Activated CD8-positive, alpha-beta memory T cell treated with anti-CD3 and anti-CD28 coated beads, Interleukin-2, amount 10 ng/mL, durations not matched to agents 7 days and 5 days (primary cell): Measurements from ENCODE around the gene MTX1. TPM values are rescaled to one million over a fixed set of nuclear protein-coding genes. Genes with fewer than 3 reads are reported as not detected.

Experiments
- ATAC-seq: fragments of 150-1000 bp; cut with Tn5 transposase; one replicate; pipeline ENCODE4 v1.10.0; 2021; ENCODE audit warnings: moderate library complexity
- CTCF ChIA-PET: fragments of 350-600 bp; sonication (Branson Sonifier 250); formaldehyde crosslinking; loops from one replicate; lab custom pipeline; 2021; ENCODE audit warnings: antibody characterized with exemption; lab: Charles Lee
- DNase-seq: peaks from one replicate; pipeline ENCODE4 v3.0.0-alpha.2; 2020
- H3K27ac Mint-ChIP-seq: one replicate; pipeline ENCODE4 v1.8.0; 2021; ENCODE audit warnings: mild to moderate bottlenecking, mixed read lengths
- H3K27me3 Mint-ChIP-seq: one replicate; pipeline ENCODE4 v1.8.0; 2021; ENCODE audit warnings: mixed read lengths
- H3K36me3 Mint-ChIP-seq: one replicate; pipeline ENCODE4 v1.8.0; 2021; ENCODE audit warnings: mild to moderate bottlenecking, mixed read lengths
- H3K4me1 Mint-ChIP-seq: one replicate; pipeline ENCODE4 v1.8.0; 2021; ENCODE audit warnings: mixed read lengths
- H3K4me3 Mint-ChIP-seq: one replicate; pipeline ENCODE4 v1.8.0; 2021; ENCODE audit warnings: mild to moderate bottlenecking, moderate library complexity, mixed read lengths
- H3K9me3 Mint-ChIP-seq: one replicate; pipeline ENCODE4 v1.8.0; 2022; ENCODE audit warnings: low read depth, mixed read lengths
- total RNA-seq, 2 experiments: library from RNA; stranded (reverse); gene quantifications; one replicate each; pipeline ENCODE4 v1.2.3, GENCODE V29; 2021

The MTX1 gene
- total RNA-seq, 2 experiments from 2014 or later: 39.0 to 48.6 TPM

DNA sequence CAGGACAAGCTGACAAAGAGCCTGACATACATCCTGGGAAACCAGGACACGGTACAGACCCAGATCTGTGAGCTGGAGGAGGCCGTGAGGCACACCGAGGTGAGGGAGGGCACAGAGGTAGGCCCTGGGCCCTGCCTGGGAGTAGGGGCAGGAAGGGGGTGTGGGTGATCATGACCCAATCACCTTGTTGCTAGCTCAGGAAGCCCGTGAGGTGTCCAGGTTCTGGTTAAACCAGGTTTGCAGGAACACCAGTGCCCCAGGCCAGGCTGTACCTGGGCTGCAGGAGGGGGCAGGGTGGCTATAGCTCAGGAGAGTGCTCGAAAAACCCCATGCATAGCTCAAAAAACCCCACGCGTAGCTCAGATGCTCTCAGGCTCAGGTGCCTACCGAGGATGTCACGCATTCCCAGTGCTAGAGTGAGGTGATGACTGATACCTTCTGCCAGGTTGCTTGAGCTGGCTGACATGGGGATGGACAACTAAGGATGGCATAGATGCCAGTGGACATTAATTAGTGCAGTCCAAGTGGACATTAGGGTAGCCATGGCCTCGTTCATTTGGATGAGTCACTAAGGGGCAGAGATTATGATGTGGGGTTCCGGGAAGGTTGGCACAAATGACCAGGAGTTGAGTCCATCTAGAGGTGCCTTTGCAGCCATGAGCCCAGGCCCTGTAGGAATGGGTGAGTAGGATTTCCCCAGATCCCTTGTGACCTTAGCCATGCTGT, 31.1 kb upstream of the MTX1 start:
- ATAC-seq: no peak
- DNase-seq: peak; percentile 40
- Mint-ChIP-seq H3K27ac (peak overlapping the region; percentile 41), H3K36me3 (peaks cover 16% of the 10 kb centered on the region), H3K4me1 (peaks cover 40% of the 10 kb centered on the region), H3K9me3 (no peaks in the 10 kb centered on the region), H3K27me3 (no peaks in the 10 kb centered on the region), H3K4me3 (no peak overlapping the region)
- CTCF ChIA-PET: interaction anchor here (0.7 to 2.3 kb wide), 16 partner anchors 8 to 415 kb away, joined by 3 to 27 read pairs (median 3); partner anchors contain the start of gene FDPS

DNA sequence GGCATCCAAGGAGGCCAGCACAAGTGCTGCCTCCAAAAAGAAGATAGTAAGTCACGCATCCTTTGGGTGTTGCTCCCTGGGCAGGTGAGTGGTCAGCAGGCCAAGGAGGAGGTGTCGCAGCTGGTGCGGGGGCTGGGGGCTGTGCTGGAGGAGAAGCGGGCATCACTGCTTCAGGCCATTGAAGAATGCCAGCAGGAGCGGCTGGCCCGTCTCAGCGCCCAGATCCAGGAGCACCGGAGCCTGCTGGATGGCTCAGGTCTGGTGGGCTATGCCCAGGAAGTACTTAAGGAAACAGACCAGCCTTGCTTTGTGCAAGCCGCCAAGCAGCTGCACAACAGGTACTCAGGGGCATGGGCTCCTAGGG, 30.6 kb upstream of the MTX1 start:
- Mint-ChIP-seq H3K27ac (no peak overlapping the region), H3K27me3 (no peaks in the 10 kb centered on the region), H3K4me3 (no peak overlapping the region), H3K9me3 (no peaks in the 10 kb centered on the region), H3K4me1 (peaks cover 38% of the 10 kb centered on the region), H3K36me3 (peaks cover 16% of the 10 kb centered on the region)
- peak; percentile 38 for DNase-seq
- no peak for ATAC-seq
- CTCF ChIA-PET: interaction anchor here (0.8 to 2.3 kb wide), 12 partner anchors 9 to 415 kb away, joined by 3 to 27 read pairs (median 3); partner anchors contain the start of gene FDPS

DNA sequence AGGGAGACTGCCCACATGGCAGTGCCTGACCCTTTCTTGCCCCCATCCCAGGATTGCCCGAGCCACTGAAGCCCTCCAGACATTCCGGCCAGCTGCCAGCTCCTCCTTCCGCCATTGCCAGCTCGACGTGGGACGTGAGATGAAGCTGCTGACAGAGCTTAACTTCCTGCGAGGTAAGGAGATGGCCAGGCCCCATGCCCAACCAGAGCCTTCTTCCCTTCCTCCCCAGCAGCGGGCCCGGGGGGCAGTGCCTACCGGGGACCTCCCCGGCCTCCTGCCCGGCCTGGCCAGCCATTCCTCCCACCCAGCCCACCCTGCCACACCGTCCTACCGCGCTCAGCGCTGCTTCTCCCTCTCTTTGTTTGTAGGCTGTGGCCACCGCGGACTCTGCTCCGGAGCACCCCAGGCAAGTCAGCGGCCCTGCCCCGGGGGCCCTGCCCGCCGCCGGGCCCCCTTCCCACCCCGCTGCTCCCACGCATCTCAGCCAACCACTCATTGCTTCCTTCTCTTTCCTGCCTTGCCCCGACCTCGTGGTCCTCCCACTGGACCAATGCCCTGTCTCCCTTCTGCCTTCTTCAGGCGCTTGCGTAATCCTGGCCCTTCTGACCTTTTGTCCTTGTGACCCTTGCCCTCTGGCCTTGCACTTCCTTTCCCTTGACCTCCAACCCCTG, 29.9 kb upstream of the MTX1 start:
- Mint-ChIP-seq H3K27ac (no peak overlapping the region), H3K9me3 (no peaks in the 10 kb centered on the region), H3K36me3 (peaks cover 18% of the 10 kb centered on the region), H3K4me1 (peaks cover 33% of the 10 kb centered on the region), H3K27me3 (no peaks in the 10 kb centered on the region), H3K4me3 (no peak overlapping the region)
- no peak for DNase-seq
- ATAC-seq: no peak
- CTCF ChIA-PET: interaction anchor here (0.8 to 2.3 kb wide), 5 partner anchors 11 to 71 kb away, joined by 3 to 27 read pairs (median 3); no protein-coding TSS in a partner anchor

DNA sequence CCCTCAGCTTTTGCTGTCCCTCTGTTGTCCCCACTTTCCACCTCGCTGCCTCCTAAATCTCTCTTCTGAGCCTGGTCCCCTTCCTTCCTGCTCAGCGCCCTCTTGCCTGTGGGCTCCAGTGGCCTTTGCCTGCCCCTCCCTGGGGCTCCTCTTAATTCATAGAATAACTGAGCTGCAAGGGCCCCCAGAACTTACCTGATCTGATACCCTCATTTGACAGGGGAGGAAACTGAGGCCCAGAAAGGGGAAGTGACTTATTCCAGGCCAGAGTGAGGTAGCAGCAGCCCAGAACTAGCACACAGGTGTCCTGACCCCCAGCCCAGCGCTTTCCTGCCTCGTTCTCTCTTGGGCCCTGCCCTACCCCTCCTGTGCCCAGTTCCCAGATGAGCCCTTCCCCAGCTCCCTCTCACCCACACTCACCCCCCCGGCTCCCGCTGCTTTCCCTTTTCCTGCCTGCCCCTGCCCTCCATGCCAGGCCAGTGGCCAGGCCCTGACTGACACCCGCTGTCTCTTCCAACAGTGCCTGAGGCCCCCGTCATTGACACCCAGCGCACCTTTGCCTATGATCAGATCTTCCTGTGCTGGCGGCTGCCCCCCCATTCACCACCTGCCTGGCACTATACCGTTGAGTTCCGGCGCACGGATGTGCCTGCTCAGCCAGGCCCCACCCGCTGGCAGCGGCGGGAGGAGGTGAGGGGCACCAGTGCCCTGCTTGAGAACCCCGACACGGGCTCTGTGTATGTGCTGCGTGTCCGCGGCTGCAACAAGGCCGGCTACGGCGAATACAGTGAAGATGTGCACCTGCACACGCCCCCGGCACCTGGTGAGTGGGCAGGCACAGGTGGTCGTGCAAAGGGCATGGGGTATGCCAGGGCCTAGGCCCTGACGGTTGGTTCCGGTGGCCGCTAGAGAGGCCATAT, 29.1 kb upstream of the MTX1 start:
- CTCF ChIA-PET: interaction anchor here (2.2 to 2.4 kb wide), 2 partner anchors 12 to 14 kb away, joined by 8 to 13 read pairs; no protein-coding TSS in a partner anchor
- Mint-ChIP-seq H3K27ac (no peak overlapping the region), H3K36me3 (peaks cover 18% of the 10 kb centered on the region), H3K9me3 (no peaks in the 10 kb centered on the region), H3K4me1 (peaks cover 30% of the 10 kb centered on the region), H3K4me3 (no peak overlapping the region), H3K27me3 (no peaks in the 10 kb centered on the region)
- ATAC-seq (no peak), DNase-seq (no peak)

DNA sequence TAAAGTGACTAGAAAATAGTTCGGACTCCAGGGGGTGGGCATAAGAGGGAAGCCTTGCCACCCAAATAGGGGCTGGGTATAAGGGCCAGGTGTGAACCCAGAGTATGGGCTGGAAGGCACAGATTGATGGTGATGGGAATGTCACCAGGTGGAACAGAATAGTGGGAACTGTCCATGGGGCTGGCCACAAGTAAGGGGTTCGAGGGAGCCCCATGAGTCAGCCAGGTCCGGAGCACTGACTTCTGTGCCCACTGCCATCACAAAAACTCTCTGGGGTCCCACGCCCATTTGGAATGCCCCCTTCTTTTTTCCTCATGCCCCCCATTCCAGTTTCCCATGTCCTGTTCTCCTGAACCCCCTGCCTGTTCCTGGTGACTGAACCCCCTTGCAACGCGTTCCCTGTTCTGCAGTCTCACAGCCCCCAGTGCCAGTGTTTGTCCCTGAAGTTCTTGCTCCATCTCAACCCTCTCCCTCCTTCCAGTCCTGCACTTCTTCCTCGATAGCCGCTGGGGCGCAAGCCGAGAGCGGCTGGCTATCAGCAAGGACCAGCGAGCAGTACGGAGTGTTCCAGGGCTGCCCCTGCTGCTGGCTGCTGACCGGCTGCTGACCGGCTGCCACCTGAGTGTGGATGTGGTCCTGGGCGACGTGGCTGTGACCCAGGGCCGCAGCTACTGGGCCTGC, 27.0 kb upstream of the MTX1 start:
- no peaks in the 10 kb centered on the region for H3K27me3 Mint-ChIP-seq
- DNase-seq (no peak), ATAC-seq (no peak)
- no peaks in the 10 kb centered on the region for H3K9me3 Mint-ChIP-seq
- peaks cover 18% of the 10 kb centered on the region for H3K36me3 Mint-ChIP-seq
- no peak overlapping the region for H3K4me3 Mint-ChIP-seq
- no peak overlapping the region for H3K27ac Mint-ChIP-seq
- CTCF ChIA-PET: interaction anchor here (1.1 to 2.4 kb wide), 2 partner anchors 12 to 26 kb away, joined by 3 to 13 read pairs; partner anchors contain the start of gene THBS3
- H3K4me1 Mint-ChIP-seq: peaks cover 15% of the 10 kb centered on the region

DNA sequence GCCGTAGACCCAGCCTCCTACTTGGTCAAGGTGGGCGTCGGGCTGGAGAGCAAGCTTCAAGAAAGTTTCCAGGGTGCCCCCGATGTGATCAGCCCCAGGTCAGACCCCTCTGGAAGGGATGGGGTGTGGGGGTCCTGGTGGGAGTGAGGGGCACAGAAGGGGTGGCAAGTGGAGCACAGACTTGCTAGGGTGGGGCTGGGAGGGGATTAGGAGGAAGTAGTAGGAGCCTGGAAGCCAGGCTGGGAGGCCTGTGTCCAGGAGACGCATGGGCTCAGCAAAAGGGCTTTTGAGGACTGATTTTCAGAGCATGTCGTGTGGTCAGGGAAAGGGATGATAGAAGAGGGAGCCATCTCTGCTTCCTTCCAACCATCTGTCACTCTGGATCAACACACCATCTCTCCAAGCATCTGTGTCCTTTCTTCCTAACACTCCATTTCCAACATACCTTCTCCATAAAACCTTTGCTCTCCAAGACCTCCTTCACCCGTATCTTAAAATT, 26.4 kb upstream of the MTX1 start:
- no peaks in the 10 kb centered on the region for H3K27me3 Mint-ChIP-seq
- H3K4me1 Mint-ChIP-seq: peaks cover 10% of the 10 kb centered on the region
- no peaks in the 10 kb centered on the region for H3K9me3 Mint-ChIP-seq
- no peak overlapping the region for H3K27ac Mint-ChIP-seq
- CTCF ChIA-PET: no interaction called here
- H3K4me3 Mint-ChIP-seq: no peak overlapping the region
- peaks cover 18% of the 10 kb centered on the region for H3K36me3 Mint-ChIP-seq
- DNase-seq (no peak), ATAC-seq (no peak)

DNA sequence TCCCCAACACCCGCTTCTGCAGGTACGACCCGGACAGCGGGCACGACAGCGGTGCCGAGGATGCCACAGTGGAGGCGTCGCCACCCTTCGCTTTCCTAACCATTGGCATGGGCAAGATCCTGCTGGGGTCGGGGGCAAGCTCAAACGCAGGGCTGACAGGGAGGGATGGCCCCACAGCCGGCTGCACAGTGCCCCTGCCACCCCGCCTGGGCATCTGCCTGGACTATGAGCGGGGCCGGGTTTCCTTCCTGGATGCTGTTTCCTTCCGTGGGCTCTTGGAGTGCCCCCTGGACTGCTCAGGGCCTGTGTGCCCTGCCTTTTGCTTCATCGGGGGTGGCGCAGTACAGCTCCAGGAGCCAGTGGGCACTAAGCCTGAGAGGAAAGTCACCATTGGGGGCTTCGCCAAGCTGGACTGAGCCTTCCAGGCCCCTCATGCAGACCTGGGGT, 24.7 kb upstream of the MTX1 start:
- Mint-ChIP-seq H3K4me3 (no peak overlapping the region), H3K27me3 (no peaks in the 10 kb centered on the region), H3K27ac (no peak overlapping the region), H3K36me3 (peaks cover 12% of the 10 kb centered on the region), H3K9me3 (no peaks in the 10 kb centered on the region), H3K4me1 (peaks cover 11% of the 10 kb centered on the region)
- ATAC-seq (no peak), DNase-seq (no peak)
- CTCF ChIA-PET: interaction anchor here (1.4 to 2.9 kb wide), 3 partner anchors 9 to 11 kb away, joined by 4 to 16 read pairs (median 11); partner anchors contain the start of gene KRTCAP2

DNA sequence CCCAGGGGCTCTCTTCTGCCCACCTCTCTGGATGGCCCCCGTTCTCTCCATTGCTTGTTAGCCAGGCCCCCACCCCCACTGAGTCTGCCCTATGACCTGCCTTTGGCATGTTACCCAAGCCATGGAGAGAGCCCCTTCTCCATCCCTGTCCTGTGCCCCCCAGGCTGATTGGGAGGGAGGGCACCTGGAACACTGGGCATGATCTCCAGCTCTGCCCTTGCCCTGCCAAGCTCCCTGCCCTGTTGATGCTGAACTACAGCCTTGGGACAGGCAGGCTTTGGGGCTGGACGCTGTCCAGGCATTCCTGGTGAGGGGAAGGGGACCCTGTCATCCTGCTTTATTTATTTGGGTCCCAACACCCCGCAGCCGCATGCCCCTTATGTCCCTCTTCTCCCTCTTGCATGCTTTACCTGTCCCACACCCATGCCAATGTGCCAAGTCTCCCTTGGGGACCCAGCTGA, 24.1 kb upstream of the MTX1 start:
- no peaks in the 10 kb centered on the region for H3K27me3 Mint-ChIP-seq
- no peak overlapping the region for H3K4me3 Mint-ChIP-seq
- CTCF ChIA-PET: interaction anchor here (1.4 to 2.9 kb wide), 3 partner anchors 9 to 12 kb away, joined by 4 to 16 read pairs (median 11); partner anchors contain the start of gene KRTCAP2
- DNase-seq: no peak
- no peaks in the 10 kb centered on the region for H3K9me3 Mint-ChIP-seq
- H3K4me1 Mint-ChIP-seq: peaks cover 11% of the 10 kb centered on the region
- no peak for ATAC-seq
- H3K27ac Mint-ChIP-seq: no peak overlapping the region
- H3K36me3 Mint-ChIP-seq: peaks cover 7% of the 10 kb centered on the region

DNA sequence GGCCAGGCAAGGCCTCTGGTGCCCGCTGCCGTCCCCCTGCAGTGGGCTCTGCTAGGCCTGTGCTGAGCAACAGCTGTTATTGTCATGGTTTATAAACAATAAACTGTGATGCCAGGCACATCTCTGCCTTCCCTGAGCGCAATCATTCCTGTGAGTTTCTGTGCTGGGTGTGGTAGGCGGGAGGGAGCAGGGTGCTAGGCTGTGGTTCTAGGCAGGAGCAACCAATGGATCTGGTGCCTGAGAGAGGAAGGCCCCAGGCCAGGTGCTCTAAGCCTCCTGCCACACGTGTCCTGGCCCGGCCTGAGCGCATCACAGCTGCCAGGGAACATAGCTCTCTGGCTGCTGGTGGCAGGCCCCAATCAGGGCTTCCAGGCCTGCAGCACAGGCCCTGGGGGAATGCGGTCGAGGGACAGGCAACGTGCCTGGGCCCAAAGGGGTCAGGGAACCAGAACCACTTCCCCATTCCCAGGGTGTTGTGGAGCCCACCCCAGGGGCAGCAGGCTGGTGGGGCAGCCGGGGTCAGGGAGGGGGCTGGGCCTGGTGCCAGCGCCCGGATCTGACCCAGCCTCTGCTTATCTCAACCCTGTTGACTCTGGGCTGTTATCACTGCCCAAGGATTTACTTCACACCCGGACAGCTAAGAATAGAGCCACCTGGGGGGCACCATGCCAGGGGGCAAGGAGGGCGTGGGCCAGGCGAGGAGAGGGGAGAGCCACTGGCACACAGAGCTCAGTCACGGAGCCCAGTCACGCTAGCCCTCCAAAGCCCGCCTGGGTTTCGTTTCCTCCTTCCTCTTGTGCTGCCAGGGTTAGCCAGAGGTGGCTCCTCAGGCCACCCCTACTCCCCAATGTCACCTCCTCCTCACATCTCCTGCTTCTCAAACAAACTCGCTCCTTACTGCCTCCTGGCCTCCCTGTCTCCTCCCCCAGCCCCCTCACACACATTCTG, 23.4 kb upstream of the MTX1 start:
- H3K9me3 Mint-ChIP-seq: no peaks in the 10 kb centered on the region
- peaks cover 11% of the 10 kb centered on the region for H3K4me1 Mint-ChIP-seq
- no peak overlapping the region for H3K4me3 Mint-ChIP-seq
- H3K36me3 Mint-ChIP-seq: peaks cover 5% of the 10 kb centered on the region
- CTCF ChIA-PET: interaction anchor here (1.1 to 2.9 kb wide), 5 partner anchors 8 to 12 kb away, joined by 3 to 16 read pairs (median 6); partner anchors contain the start of gene KRTCAP2
- H3K27ac Mint-ChIP-seq: peak overlapping the region; percentile 10
- ATAC-seq (peak; percentile 54), DNase-seq (no peak)
- no peaks in the 10 kb centered on the region for H3K27me3 Mint-ChIP-seq

DNA sequence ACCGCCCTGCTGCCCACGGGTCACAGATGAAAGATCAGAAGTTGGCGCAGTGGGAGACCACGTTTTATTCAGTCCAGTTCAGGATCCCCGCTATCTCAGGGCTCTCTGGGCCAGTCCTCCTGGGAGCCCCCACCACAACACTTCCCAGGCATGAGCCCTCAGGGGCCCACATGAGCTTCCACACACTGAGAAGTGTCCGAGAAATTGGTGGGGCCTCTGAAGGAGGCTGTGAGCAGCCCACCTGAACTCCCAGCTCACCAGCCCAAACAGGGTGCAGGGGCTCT, 22.8 kb upstream of the MTX1 start:
- no peak overlapping the region for H3K4me3 Mint-ChIP-seq
- H3K9me3 Mint-ChIP-seq: no peaks in the 10 kb centered on the region
- CTCF ChIA-PET: interaction anchor here (1.1 to 2.9 kb wide), 4 partner anchors 8 to 13 kb away, joined by 3 to 16 read pairs (median 8); partner anchors contain the start of gene KRTCAP2
- no peak for DNase-seq
- peaks cover 11% of the 10 kb centered on the region for H3K4me1 Mint-ChIP-seq
- peaks cover 5% of the 10 kb centered on the region for H3K36me3 Mint-ChIP-seq
- H3K27me3 Mint-ChIP-seq: no peaks in the 10 kb centered on the region
- ATAC-seq: no peak
- H3K27ac Mint-ChIP-seq: peak overlapping the region; percentile 10

DNA sequence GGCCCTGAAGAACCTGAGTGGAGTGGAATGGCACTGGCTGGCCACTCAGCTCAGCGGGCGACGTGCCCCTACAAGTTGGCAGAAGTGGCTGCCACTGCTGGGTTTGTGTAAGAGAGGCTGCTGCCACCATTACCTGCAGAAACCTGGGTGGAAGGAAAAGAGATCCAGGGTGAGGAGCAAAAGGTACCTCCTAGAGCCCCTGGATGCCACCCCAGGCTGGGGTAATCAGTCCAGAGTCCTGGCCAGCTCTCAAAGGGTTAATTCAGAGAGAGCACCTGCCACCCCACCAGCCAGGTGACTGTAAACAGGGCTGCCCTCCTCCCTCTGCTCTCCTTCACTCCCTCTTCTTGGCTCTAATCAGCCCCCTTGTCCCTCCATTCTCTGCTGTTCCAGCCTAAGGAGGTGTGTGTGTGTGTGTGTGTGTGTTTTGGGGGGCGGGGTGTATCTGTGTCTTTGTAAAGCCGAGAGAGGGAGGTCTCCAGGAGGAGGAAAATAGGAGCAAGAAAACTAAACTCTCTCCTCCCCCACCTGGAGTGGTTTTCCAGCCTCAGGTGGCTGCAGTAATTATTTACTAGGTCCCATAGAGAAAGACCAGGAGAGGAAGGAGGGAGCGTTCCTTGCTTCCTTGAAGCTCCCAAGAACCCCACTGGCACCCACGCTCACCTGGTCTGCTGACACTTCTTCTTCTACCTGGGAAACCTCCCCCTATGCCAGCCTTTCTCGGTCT, 22.3 kb upstream of the MTX1 start:
- peaks cover 10% of the 10 kb centered on the region for H3K4me1 Mint-ChIP-seq
- DNase-seq: no peak
- peaks cover 4% of the 10 kb centered on the region for H3K36me3 Mint-ChIP-seq
- ATAC-seq: no peak
- CTCF ChIA-PET: interaction anchor here (1.5 to 2.9 kb wide), 3 partner anchors 8 to 14 kb away, joined by 6 to 16 read pairs (median 11); partner anchors contain the start of gene KRTCAP2
- no peaks in the 10 kb centered on the region for H3K9me3 Mint-ChIP-seq
- H3K4me3 Mint-ChIP-seq: no peak overlapping the region
- no peaks in the 10 kb centered on the region for H3K27me3 Mint-ChIP-seq
- no peak overlapping the region for H3K27ac Mint-ChIP-seq
